GM13977 (cell line): ENCODE data around the gene TMEM91.

ENCODE experiments used
- DNase-seq: peaks from one replicate; pipeline ENCODE4 v3.0.0; 2012; ENCODE audit warnings: low spot score
- CTCF ChIP-seq: IDR thresholded peaks from 2 replicates; pipeline ENCODE4 v1.5.1; 2012; ENCODE audit warnings: mild to moderate bottlenecking, control low read depth; ENCODE audit not compliant: insufficient read depth; ENCODE audit errors: extremely low read depth, missing control alignments
- in situ Hi-C: fragments of 300-500 bp; cut with MboI; formaldehyde crosslinking; loops from one replicate; pipeline ENCODE4 v1.12.0; 2022; ENCODE audit warnings: low sequenced_read_pairs, low pct_unique_long_range_greater_than_20kb, mixed read lengths, inconsistent platforms; ENCODE audit not compliant: unreplicated experiment

Gene TMEM91

GRCh38 chr19:41421973-41422372 is 45.6 kb downstream of the TMEM91 start:
- DNase-seq: no peak
- TF ChIP-seq CTCF: no peak
- in situ Hi-C loops: no loop called here

- in situ Hi-C loops: no loop called here
- TF ChIP-seq CTCF: no peak
- DNase-seq: no peak
Measured at GRCh38 chr19:41422456-41422855, 46.1 kb downstream of the TMEM91 start.

- no peak for DNase-seq
- no peak for TF ChIP-seq CTCF
Measured at GRCh38 chr19:41422955-41423354, 46.6 kb downstream of the TMEM91 start.

GRCh38 chr19:41424335-41425173 is 48.2 kb downstream of the TMEM91 start:
- no peak for DNase-seq
- in situ Hi-C loops: no loop called here
- no peak for TF ChIP-seq CTCF

More at GRCh38 chr19:41422955-41423354, 46.6 kb downstream of the TMEM91 start:
- in situ Hi-C loops: no loop called here

GRCh38 chr19:41425174-41426115 is 49.1 kb downstream of the TMEM91 start:
- in situ Hi-C loops: no loop called here
- DNase-seq: no peak
- TF ChIP-seq CTCF: no peak

GRCh38 chr19:41426116-41426841 is 49.9 kb downstream of the TMEM91 start:
- in situ Hi-C loops: no loop called here
- no peak for DNase-seq
- TF ChIP-seq CTCF: no peak
